GM23248 (cell line): ENCODE data around the gene DHTKD1. TPM values are rescaled to one million over a fixed set of nuclear protein-coding genes. Genes with fewer than 3 reads are reported as not detected.
A peak's percentile ranks its signal among the peaks of the same experiment; 100 is the strongest.
"Not testable (repeated sequence)": the region's sequence is repeated elsewhere in the genome, so short reads cannot be mapped to it uniquely, and the experiment has no call there.

ENCODE experiments used
- DNase-seq: peaks from one replicate; pipeline ENCODE4 v3.0.0-alpha.2; 2015
- H2AFZ ChIP-seq: fragments of 200-600 bp; sonication (generic); 2 replicates; pipeline ENCODE4 v1.6.1; 2016; ENCODE audit warnings: antibody characterized with exemption
- H3F3A ChIP-seq: fragments of 200-600 bp; sonication (generic); 2 replicates; pipeline ENCODE4 v1.6.1; 2016; ENCODE audit warnings: mild to moderate bottlenecking, antibody characterized with exemption, mixed run types; ENCODE audit not compliant: insufficient read depth
- H3K27ac ChIP-seq: fragments of 200-600 bp; sonication (generic); 2 replicates; pipeline ENCODE4 v1.5.1; 2016; ENCODE audit warnings: mild to moderate bottlenecking
- H3K27me3 ChIP-seq: fragments of 200-600 bp; sonication (generic); replicated peaks from 2 replicates; pipeline ENCODE4 v1.6.1; 2016; ENCODE audit warnings: mild to moderate bottlenecking; ENCODE audit not compliant: insufficient read depth
- H3K36me3 ChIP-seq: fragments of 200-600 bp; sonication (generic); 2 replicates; pipeline ENCODE4 v1.6.1; 2016; ENCODE audit warnings: low read depth, mild to moderate bottlenecking
- H3K4me1 ChIP-seq: fragments of 200-600 bp; sonication (generic); 2 replicates; pipeline ENCODE4 v1.6.1; 2016; ENCODE audit warnings: mild to moderate bottlenecking; ENCODE audit not compliant: insufficient read depth
- H3K4me2 ChIP-seq: fragments of 200-600 bp; sonication (generic); one replicate; pipeline ENCODE4 v1.6.1; 2016; ENCODE audit warnings: mild to moderate bottlenecking; ENCODE audit not compliant: unreplicated experiment
- H3K4me3 ChIP-seq: fragments of 200-600 bp; sonication (generic); 2 replicates; pipeline ENCODE4 v1.5.1; 2016; ENCODE audit warnings: mild to moderate bottlenecking
- H3K79me2 ChIP-seq: fragments of 200-600 bp; sonication (generic); 2 replicates; pipeline ENCODE4 v1.6.1; 2016; ENCODE audit warnings: mild to moderate bottlenecking; ENCODE audit not compliant: insufficient read depth
- H3K9ac ChIP-seq: fragments of 200-600 bp; sonication (generic); 2 replicates; pipeline ENCODE4 v1.6.1; 2016; ENCODE audit warnings: mild to moderate bottlenecking
- H3K9me2 ChIP-seq: fragments of 200-600 bp; sonication (generic); 2 replicates; pipeline ENCODE4 v1.6.1; 2016; ENCODE audit warnings: mixed run types, mild to moderate bottlenecking, moderate library complexity; ENCODE audit not compliant: insufficient read depth
- H3K9me3 ChIP-seq: fragments of 200-600 bp; sonication (generic); one replicate; pipeline ENCODE4 v1.6.1; 2017; ENCODE audit warnings: low read depth
- H4K20me1 ChIP-seq: fragments of 200-600 bp; sonication (generic); 2 replicates; pipeline ENCODE4 v1.6.0; 2016; ENCODE audit not compliant: insufficient read depth
- EZH2 ChIP-seq: fragments of 200-600 bp; sonication (generic); IDR thresholded peaks from 2 replicates; pipeline ENCODE4 v1.6.1; 2018; ENCODE audit warnings: antibody characterized with exemption, mild to moderate bottlenecking; ENCODE audit not compliant: insufficient read depth, poor library complexity, severe bottlenecking
- EZH2phosphoT487 ChIP-seq: fragments of 200-600 bp; sonication (generic); IDR thresholded peaks from 2 replicates; pipeline ENCODE4 v1.6.1; 2018; ENCODE audit warnings: antibody characterized with exemption, moderate library complexity, mild to moderate bottlenecking, low read depth; ENCODE audit not compliant: insufficient read depth
- WGBS, 2 experiments: methylation state at CpG; one replicate each; pipeline ENCODE4 v1.1.6; 2015 to 2017; ENCODE audit warnings: low lambda C conversion rate in 2 of 2, low coverage in 1 of 2; ENCODE audit errors: missing lambda C conversion rate in 2 of 2; 5-methylcytosine and 5-hydroxymethylcytosine counted together
- in situ Hi-C: fragments of 300-500 bp; cut with MboI; formaldehyde crosslinking; loops from 2 replicates; pipeline ENCODE4 v1.15.0; 2020
- polyA plus RNA-seq: library from polyadenylated mRNA; unstranded; fragments of >200 nt; fragmentation: Nextera tagmentation; extraction: Ambion mirVana; gene quantifications from 2 replicates; pipeline ENCODE4 v1.2.1, GENCODE V29; 2016
- total RNA-seq: library from RNA; depleted of rRNA; stranded (reverse); fragments of >200 nt; shearing (Covaris generic); gene quantifications from 2 replicates; pipeline ENCODE4 v1.2.3, GENCODE V29; 2014

Gene DHTKD1
- total and polyA plus RNA-seq, 2 experiments from 2014 or later: 6.8 to 8.2 TPM

- Histone ChIP-seq H3K4me1 (no peaks in the 10 kb centered on the region), H4K20me1 (no peaks in the 10 kb centered on the region), H3K4me2 (no peak overlapping the region), H3K9me2 (no peaks in the 10 kb centered on the region), H3K9ac (no peak overlapping the region), H3K4me3 (no peak overlapping the region), H3K27me3 (no peaks in the 10 kb centered on the region), H3K36me3 (no peaks in the 10 kb centered on the region), H3K9me3 (no peaks in the 10 kb centered on the region), H3K27ac (no peak overlapping the region), H3F3A (no peaks in the 10 kb centered on the region), H3K79me2 (no peaks in the 10 kb centered on the region), H2AFZ (no peak overlapping the region)
- TF ChIP-seq EZH2 (no peak), EZH2phosphoT487 (no peak)
- DNase-seq: no peak
- in situ Hi-C loops: no loop called here
- WGBS, 2 experiments: 44 to 46% methylated on average over 4 of the region's 4 CpGs
These were observed 12.0 kb upstream of the DHTKD1 start for GRCh38 chr10:12056748-12057147.

GRCh38 chr10:12061124-12061523 is 7.6 kb upstream of the DHTKD1 start:
- Histone ChIP-seq H3F3A (no peaks in the 10 kb centered on the region), H3K4me3 (no peak overlapping the region), H3K9me3 (no peaks in the 10 kb centered on the region), H3K9ac (no peak overlapping the region), H3K4me1 (no peaks in the 10 kb centered on the region), H3K4me2 (no peak overlapping the region), H3K27me3 (no peaks in the 10 kb centered on the region; the same call in 1 of the 2 replicates), H3K79me2 (no peaks in the 10 kb centered on the region), H3K27ac (no peak overlapping the region), H3K36me3 (no peaks in the 10 kb centered on the region), H3K9me2 (no peaks in the 10 kb centered on the region), H4K20me1 (no peaks in the 10 kb centered on the region), H2AFZ (no peak overlapping the region)
- no peak for DNase-seq
- in situ Hi-C loops: no loop called here
- WGBS, 2 experiments: 72 to 76% methylated on average over 4 of the region's 4 CpGs
- no peak for TF ChIP-seq EZH2
- no peak for TF ChIP-seq EZH2phosphoT487

GRCh38 chr10:12062754-12063482 is 5.8 kb upstream of the DHTKD1 start:
- H3K9me2 ChIP-seq: no peaks in the 10 kb centered on the region
- no peak overlapping the region for H3K27ac ChIP-seq
- H3K27me3 ChIP-seq: no peaks in the 10 kb centered on the region; the same call in 1 of the 2 replicates
- TF ChIP-seq EZH2phosphoT487 (no peak), EZH2 (no peak)
- no peaks in the 10 kb centered on the region for H3K9me3 ChIP-seq
- WGBS, 2 experiments: 65 to 67% methylated on average over 14 of the region's 14 CpGs
- H3K4me1 ChIP-seq: peaks cover 5% of the 10 kb centered on the region
- in situ Hi-C loops: no loop called here
- no peak for DNase-seq
- H3K79me2 ChIP-seq: no peaks in the 10 kb centered on the region
- H3K4me2 ChIP-seq: no peak overlapping the region
- no peak overlapping the region for H3K9ac ChIP-seq
- H4K20me1 ChIP-seq: no peaks in the 10 kb centered on the region
- H3F3A ChIP-seq: peaks cover 14% of the 10 kb centered on the region; the same call in 1 of the 2 replicates
- H3K4me3 ChIP-seq: no peak overlapping the region
- H2AFZ ChIP-seq: no peak overlapping the region
- H3K36me3 ChIP-seq: no peaks in the 10 kb centered on the region

- Histone ChIP-seq H3K4me2 (no peak overlapping the region), H3K36me3 (no peaks in the 10 kb centered on the region), H3K4me3 (no peak overlapping the region), H3K27ac (no peak overlapping the region), H3K9ac (no peak overlapping the region), H3K79me2 (no peaks in the 10 kb centered on the region), H2AFZ (no peak overlapping the region), H3K9me3 (no peaks in the 10 kb centered on the region), H3K27me3 (no peaks in the 10 kb centered on the region; the same call in 1 of the 2 replicates), H3F3A (peaks cover 15% of the 10 kb centered on the region; the same call in 1 of the 2 replicates), H3K9me2 (no peaks in the 10 kb centered on the region), H4K20me1 (no peaks in the 10 kb centered on the region), H3K4me1 (peaks cover 5% of the 10 kb centered on the region)
- TF ChIP-seq EZH2phosphoT487 (no peak), EZH2 (no peak)
- no peak for DNase-seq
- in situ Hi-C loops: no loop called here
- 58 to 68% methylated on average over 3 of the region's 3 CpGs for WGBS, 2 experiments
These were observed 5.3 kb upstream of the DHTKD1 start for GRCh38 chr10:12063483-12063818.

- no peaks in the 10 kb centered on the region for H3K9me2 ChIP-seq
- WGBS, 2 experiments: 13 to 14% methylated on average over 2 of the region's 2 CpGs
- peak overlapping the region; percentile 75 for H2AFZ ChIP-seq
- DNase-seq: peak; percentile 88
- TF ChIP-seq EZH2: no peak
- no peak for TF ChIP-seq EZH2phosphoT487
- peaks cover 5% of the 10 kb centered on the region for H3K4me1 ChIP-seq
- H3K27ac ChIP-seq: peak overlapping the region; percentile 67
- H3K9ac ChIP-seq: no peak overlapping the region
- in situ Hi-C loops: no loop called here
- peaks cover 29% of the 10 kb centered on the region for H3K79me2 ChIP-seq
- peak overlapping the region; percentile 43 for H3K4me2 ChIP-seq
- no peaks in the 10 kb centered on the region for H3K9me3 ChIP-seq
- H4K20me1 ChIP-seq: no peaks in the 10 kb centered on the region
- H3K4me3 ChIP-seq: no peak overlapping the region
- no peaks in the 10 kb centered on the region; the same call in 1 of the 2 replicates for H3K27me3 ChIP-seq
- no peaks in the 10 kb centered on the region for H3K36me3 ChIP-seq
- H3F3A ChIP-seq: peaks cover 15% of the 10 kb centered on the region; the same call in 1 of the 2 replicates
These were observed 1.4 kb upstream of the DHTKD1 start for GRCh38 chr10:12067336-12067735.

- H3K9me2 ChIP-seq, H2AFZ ChIP-seq, H3K27me3 ChIP-seq, H3K4me2 ChIP-seq, H3K9me3 ChIP-seq, H4K20me1 ChIP-seq, H3K4me3 ChIP-seq, DNase-seq, in situ Hi-C loops, H3K9ac ChIP-seq, H3K36me3 ChIP-seq, H3K27ac ChIP-seq: not testable (repeated sequence)
- Histone ChIP-seq H3K79me2 (peaks cover 39% of the 10 kb centered on the region), H3F3A (peaks cover 15% of the 10 kb centered on the region; the same call in 1 of the 2 replicates), H3K4me1 (peaks cover 18% of the 10 kb centered on the region)
- 89 to 91% methylated on average over 15 of the region's 15 CpGs for WGBS, 2 experiments
These were observed 2.7 kb downstream of the DHTKD1 start for GRCh38 chr10:12071441-12071840.
